ENCODE data around the gene KANK2. TPM values are rescaled to one million over a fixed set of nuclear protein-coding genes. Genes with fewer than 3 reads are reported as not detected.

The KANK2 gene
- polyA plus RNA-seq, 1 of the 3 experiments (the other 2 are of a cell fraction) = 92.4 TPM

DNA sequence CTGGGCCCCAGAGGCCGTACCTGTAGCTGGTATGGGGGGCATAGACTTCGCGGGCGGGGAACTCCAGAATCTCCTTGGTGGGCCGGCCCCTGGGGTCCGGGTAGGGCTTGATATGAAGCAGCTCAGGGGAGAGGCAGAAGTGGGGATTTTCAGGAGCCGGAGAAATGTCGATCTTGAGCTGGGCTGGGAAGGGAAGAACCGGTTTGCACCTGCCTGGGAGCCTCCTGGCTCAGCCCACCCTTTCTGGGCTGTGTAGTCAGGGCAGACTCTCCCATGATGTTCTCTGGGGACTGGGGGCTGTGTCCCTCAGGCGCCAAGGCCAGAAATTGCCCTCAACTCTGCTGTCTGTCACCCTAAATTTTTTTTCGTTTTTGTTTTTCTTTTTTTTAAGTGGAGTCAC, 44.7 kb upstream of the KANK2 start:
- H3F3A ChIP-seq (replicated peaks; ENCODE audit: insufficient read depth) = peaks cover 11% of the 10 kb centered on the region
- no peaks in the 10 kb centered on the region; the same call in 1 of the 2 replicates for H4K20me1 ChIP-seq (ENCODE audit: insufficient read depth)
- no peaks in the 10 kb centered on the region for H3K9me3 ChIP-seq
- H3K4me3 ChIP-seq (ENCODE audit: low read depth in 2 of 2, low read length in 1 of 2) = no peak overlapping the region
- CTCF ChIA-PET = interaction anchor here (0.8 to 4.1 kb wide), 10 partner anchors 12 to 240 kb away, joined by 3 to 57 read pairs (median 6); partner anchors contain the start of genes CCDC159, DOCK6 and TMEM205
- peaks cover 0 to 5% of the 10 kb centered on the region in 2 experiments for H3K36me3 ChIP-seq (replicated peaks in 1 of 2; ENCODE audit: control insufficient read depth in 1 of 2, insufficient read depth in 2 of 2, low read length in 1 of 2)
- WGBS (ENCODE audit: low lambda C conversion rate) = 95% methylated on average over 9 of the region's 11 CpGs
- no peak for TF ChIP-seq RFX5 (IDR thresholded peaks at IDR 0.05; ENCODE audit: low read length)
- TF ChIP-seq, protein P1, sequence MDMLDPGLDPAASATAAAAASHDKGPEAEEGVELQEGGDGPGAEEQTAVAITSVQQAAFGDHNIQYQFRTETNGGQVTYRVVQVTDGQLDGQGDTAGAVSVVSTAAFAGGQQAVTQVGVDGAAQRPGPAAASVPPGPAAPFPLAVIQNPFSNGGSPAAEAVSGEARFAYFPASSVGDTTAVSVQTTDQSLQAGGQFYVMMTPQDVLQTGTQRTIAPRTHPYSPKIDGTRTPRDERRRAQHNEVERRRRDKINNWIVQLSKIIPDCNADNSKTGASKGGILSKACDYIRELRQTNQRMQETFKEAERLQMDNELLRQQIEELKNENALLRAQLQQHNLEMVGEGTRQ (IDR thresholded peaks at IDR 0.05; ENCODE audit: borderline replicate concordance, low read depth, low read length) = no peak
- no peak for TF ChIP-seq FOXJ3 (CRISPR knock-in tag; IDR thresholded peaks at IDR 0.05)
- TF ChIP-seq EP300 (IDR thresholded peaks at IDR 0.05; ENCODE audit: borderline replicate concordance in 1 of 2, low read depth in 1 of 2, low read length in 1 of 2) = no peak
- TF ChIP-seq SIN3A (IDR thresholded peaks at IDR 0.05; ENCODE audit: borderline replicate concordance, low read depth, low read length) = no peak
- no peak for TF ChIP-seq EZH2phosphoT487 (IDR thresholded peaks at IDR 0.05; ENCODE audit: borderline replicate concordance, low read depth)
- TF ChIP-seq, protein P2, sequence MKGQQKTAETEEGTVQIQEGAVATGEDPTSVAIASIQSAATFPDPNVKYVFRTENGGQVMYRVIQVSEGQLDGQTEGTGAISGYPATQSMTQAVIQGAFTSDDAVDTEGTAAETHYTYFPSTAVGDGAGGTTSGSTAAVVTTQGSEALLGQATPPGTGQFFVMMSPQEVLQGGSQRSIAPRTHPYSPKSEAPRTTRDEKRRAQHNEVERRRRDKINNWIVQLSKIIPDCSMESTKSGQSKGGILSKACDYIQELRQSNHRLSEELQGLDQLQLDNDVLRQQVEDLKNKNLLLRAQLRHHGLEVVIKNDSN (IDR thresholded peaks at IDR 0.05; ENCODE audit: borderline replicate concordance, low read depth) = no peak
- no peak for TF ChIP-seq RXRA (IDR thresholded peaks at IDR 0.05; ENCODE audit: borderline replicate concordance, low read depth)
- TF ChIP-seq, protein P3, sequence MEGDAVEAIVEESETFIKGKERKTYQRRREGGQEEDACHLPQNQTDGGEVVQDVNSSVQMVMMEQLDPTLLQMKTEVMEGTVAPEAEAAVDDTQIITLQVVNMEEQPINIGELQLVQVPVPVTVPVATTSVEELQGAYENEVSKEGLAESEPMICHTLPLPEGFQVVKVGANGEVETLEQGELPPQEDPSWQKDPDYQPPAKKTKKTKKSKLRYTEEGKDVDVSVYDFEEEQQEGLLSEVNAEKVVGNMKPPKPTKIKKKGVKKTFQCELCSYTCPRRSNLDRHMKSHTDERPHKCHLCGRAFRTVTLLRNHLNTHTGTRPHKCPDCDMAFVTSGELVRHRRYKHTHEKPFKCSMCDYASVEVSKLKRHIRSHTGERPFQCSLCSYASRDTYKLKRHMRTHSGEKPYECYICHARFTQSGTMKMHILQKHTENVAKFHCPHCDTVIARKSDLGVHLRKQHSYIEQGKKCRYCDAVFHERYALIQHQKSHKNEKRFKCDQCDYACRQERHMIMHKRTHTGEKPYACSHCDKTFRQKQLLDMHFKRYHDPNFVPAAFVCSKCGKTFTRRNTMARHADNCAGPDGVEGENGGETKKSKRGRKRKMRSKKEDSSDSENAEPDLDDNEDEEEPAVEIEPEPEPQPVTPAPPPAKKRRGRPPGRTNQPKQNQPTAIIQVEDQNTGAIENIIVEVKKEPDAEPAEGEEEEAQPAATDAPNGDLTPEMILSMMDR (IDR thresholded peaks at IDR 0.05) = no peak
- TF ChIP-seq ELF1 (IDR thresholded peaks at IDR 0.05) = no peak
- no peak for TF ChIP-seq NFIC (IDR thresholded peaks at IDR 0.05; ENCODE audit: borderline replicate concordance)
- no peak for TF ChIP-seq POLR2AphosphoS5 (IDR thresholded peaks at IDR 0.05; ENCODE audit: low read depth, low read length)
- TF ChIP-seq, protein P4, sequence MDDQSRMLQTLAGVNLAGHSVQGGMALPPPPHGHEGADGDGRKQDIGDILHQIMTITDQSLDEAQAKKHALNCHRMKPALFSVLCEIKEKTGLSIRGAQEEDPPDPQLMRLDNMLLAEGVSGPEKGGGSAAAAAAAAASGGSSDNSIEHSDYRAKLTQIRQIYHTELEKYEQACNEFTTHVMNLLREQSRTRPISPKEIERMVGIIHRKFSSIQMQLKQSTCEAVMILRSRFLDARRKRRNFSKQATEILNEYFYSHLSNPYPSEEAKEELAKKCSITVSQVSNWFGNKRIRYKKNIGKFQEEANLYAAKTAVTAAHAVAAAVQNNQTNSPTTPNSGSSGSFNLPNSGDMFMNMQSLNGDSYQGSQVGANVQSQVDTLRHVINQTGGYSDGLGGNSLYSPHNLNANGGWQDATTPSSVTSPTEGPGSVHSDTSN (IDR thresholded peaks at IDR 0.05) = no peak
- DNase-seq = no peak
- no peak overlapping the region for H2AFZ ChIP-seq (ENCODE audit: low read depth)
- no peak overlapping the region for H3K9ac ChIP-seq
- H3K27ac ChIP-seq (ENCODE audit: low read depth in 2 of 2, low read length in 1 of 2) = no peak overlapping the region
- no peaks in the 10 kb centered on the region for H3K9me2 ChIP-seq
- H3K4me2 ChIP-seq = no peak overlapping the region
- POLR2A ChIA-PET = no interaction called here
- H3K27me3 ChIP-seq (ENCODE audit: insufficient read depth) = no peaks in the 10 kb centered on the region
- no peaks in the 10 kb centered on the region for H3K79me2 ChIP-seq (ENCODE audit: insufficient read depth)
- peaks cover 0 to 4% of the 10 kb centered on the region in 2 experiments; a peak in 1 of 4 replicates for H3K4me1 ChIP-seq (ENCODE audit: control insufficient read depth in 1 of 2, insufficient read depth in 2 of 2, low read depth in 1 of 2, low read length in 1 of 2)

All from SK-N-SH (cell line).